HUDEP-2 (cell line): Measurements from ENCODE around the gene HID1.
"Not testable (repeated sequence)": the region's sequence is repeated elsewhere in the genome, so short reads cannot be mapped to it uniquely, and the experiment has no call there.

ENCODE experiments used
- DNase-seq, 76 experiments: peaks; one replicate each; lab custom pipeline; 2025; ENCODE audit not compliant: unreplicated experiment in 76 of 76; lab: John Stamatoyannopoulos, UW

HID1 gene

GRCh38 chr17:74971069-74971841, 1.3 kb downstream of the HID1 start:
- DNase-seq: no peak

- no peak for DNase-seq
Observed at GRCh38 chr17:74970395-74970794, 2.2 kb downstream of the HID1 start.

GRCh38 chr17:74969501-74969900, 3.1 kb downstream of the HID1 start:
- DNase-seq: not testable (repeated sequence)

GRCh38 chr17:74968361-74968780, 4.2 kb downstream of the HID1 start:
- no peak for DNase-seq

- no peak for DNase-seq
Observed at GRCh38 chr17:74964988-74965622, 7.5 kb downstream of the HID1 start.

GRCh38 chr17:74964246-74964761, 8.3 kb downstream of the HID1 start:
- DNase-seq: no peak

GRCh38 chr17:74963656-74964055, 8.9 kb downstream of the HID1 start:
- no peak for DNase-seq

- no peak for DNase-seq
Observed at GRCh38 chr17:74962622-74963394, 9.8 kb downstream of the HID1 start.

GRCh38 chr17:74961657-74962350, 10.8 kb downstream of the HID1 start:
- DNase-seq: peak in 73 of 76 experiments; percentile 9 to 94 (median 67)

GRCh38 chr17:74960570-74961342, 11.8 kb downstream of the HID1 start:
- peak in 71 of 76 experiments; percentile 9 to 89 (median 66) for DNase-seq

- DNase-seq: peak in 1 of 76 experiments; percentile 12
Observed at GRCh38 chr17:74959826-74960515, 12.6 kb downstream of the HID1 start.

GRCh38 chr17:74957935-74958740, 14.4 kb downstream of the HID1 start:
- DNase-seq: peak in 64 of 76 experiments; percentile 5 to 81 (median 54)

GRCh38 chr17:74956093-74956492, 16.5 kb downstream of the HID1 start:
- no peak for DNase-seq

GRCh38 chr17:74954665-74955421, 17.7 kb downstream of the HID1 start:
- DNase-seq: peak in 14 of 76 experiments; percentile 6 to 43 (median 14)

GRCh38 chr17:74954115-74954514, 18.4 kb downstream of the HID1 start:
- no peak for DNase-seq

- no peak for DNase-seq
Observed at GRCh38 chr17:74953134-74953687, 19.3 kb downstream of the HID1 start.

GRCh38 chr17:74952431-74953133, 20.0 kb downstream of the HID1 start:
- no peak for DNase-seq
